Chondrocyte (in vitro differentiated cells): ENCODE data around the gene PROK2. TPM values are rescaled to one million over a fixed set of nuclear protein-coding genes. Genes with fewer than 3 reads are reported as not detected.
A peak's percentile ranks its signal among the peaks of the same experiment; 100 is the strongest.

Source experiments
- DNase-seq: peaks from one replicate; pipeline ENCODE4 v3.0.0; 2021; ENCODE audit warnings: mixed read lengths, low spot score
- H3K27ac Mint-ChIP-seq: one replicate; pipeline ENCODE4 v1.8.0; 2021; ENCODE audit warnings: mild to moderate bottlenecking, moderate library complexity, mixed read lengths; ENCODE audit not compliant: unreplicated experiment
- H3K27me3 Mint-ChIP-seq: 2 replicates; pipeline ENCODE4 v1.8.0; 2021; ENCODE audit warnings: low read depth, mixed read lengths
- H3K36me3 Mint-ChIP-seq: 2 replicates; pipeline ENCODE4 v1.8.0; 2021; ENCODE audit warnings: low read depth, mixed read lengths
- H3K4me1 Mint-ChIP-seq: 2 replicates; pipeline ENCODE4 v1.8.0; 2021; ENCODE audit warnings: low read depth, mild to moderate bottlenecking, mixed read lengths
- H3K4me3 Mint-ChIP-seq: one replicate; pipeline ENCODE4 v1.8.0; 2021; ENCODE audit warnings: mild to moderate bottlenecking, moderate library complexity, mixed read lengths; ENCODE audit not compliant: unreplicated experiment
- H3K9me3 Mint-ChIP-seq: 2 replicates; pipeline ENCODE4 v1.8.0; 2021; ENCODE audit warnings: low read depth, mixed read lengths
- total RNA-seq: library from RNA; stranded (reverse); gene quantifications from 3 replicates; pipeline ENCODE4 v1.2.1, GENCODE V29; 2021
- TF ChIP-seq, protein P1 (sequence below): fragments of 200-600 bp; sonication (generic); IDR thresholded peaks from 2 replicates; pipeline ENCODE4 v1.5.0; 2021; ENCODE audit warnings: antibody characterized with exemption, mild to moderate bottlenecking, moderate library complexity

PROK2 gene
- total RNA-seq, 1 donor from 2014 or later: not detected

DNA sequence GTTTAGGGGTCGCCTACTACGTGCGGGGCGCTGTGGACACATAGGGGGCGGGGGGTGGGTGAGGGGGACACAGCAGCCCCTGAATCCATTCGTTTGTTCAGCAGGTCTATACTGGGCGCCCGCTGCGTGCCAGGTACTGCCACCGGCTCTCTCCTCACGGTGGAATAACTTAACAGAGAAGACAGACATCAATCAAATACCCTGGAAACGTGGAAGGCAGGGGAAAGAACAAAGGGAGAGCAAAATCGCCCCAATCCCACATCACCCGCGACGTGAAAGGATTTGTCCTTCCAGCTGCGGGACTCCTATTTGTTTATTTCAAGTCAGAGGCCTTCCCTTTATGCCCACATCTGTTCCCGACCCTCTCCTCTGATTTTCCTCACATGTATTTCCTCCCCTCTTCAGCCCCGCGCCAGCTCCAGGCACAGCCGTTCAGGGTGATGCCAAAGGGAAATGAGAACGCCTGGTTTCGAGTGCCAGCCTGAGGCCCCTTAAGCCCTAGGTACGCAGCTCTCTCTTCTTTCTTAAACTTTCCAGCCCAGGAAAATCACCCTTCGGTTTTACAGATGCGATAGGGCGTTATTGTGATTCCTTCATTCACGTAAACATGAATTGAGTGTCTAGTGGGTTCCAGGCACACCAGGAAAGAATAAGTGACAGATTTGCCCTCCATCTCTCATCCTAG lies 726 bp upstream of the PROK2 start:
- peak overlapping the region; percentile 65 for H3K4me3 Mint-ChIP-seq
- peaks cover 67% of the 10 kb centered on the region for H3K27me3 Mint-ChIP-seq
- no peak overlapping the region for H3K27ac Mint-ChIP-seq
- no peaks in the 10 kb centered on the region for H3K9me3 Mint-ChIP-seq
- no peaks in the 10 kb centered on the region for H3K36me3 Mint-ChIP-seq
- peaks cover 23% of the 10 kb centered on the region for H3K4me1 Mint-ChIP-seq
- TF ChIP-seq, protein P1, sequence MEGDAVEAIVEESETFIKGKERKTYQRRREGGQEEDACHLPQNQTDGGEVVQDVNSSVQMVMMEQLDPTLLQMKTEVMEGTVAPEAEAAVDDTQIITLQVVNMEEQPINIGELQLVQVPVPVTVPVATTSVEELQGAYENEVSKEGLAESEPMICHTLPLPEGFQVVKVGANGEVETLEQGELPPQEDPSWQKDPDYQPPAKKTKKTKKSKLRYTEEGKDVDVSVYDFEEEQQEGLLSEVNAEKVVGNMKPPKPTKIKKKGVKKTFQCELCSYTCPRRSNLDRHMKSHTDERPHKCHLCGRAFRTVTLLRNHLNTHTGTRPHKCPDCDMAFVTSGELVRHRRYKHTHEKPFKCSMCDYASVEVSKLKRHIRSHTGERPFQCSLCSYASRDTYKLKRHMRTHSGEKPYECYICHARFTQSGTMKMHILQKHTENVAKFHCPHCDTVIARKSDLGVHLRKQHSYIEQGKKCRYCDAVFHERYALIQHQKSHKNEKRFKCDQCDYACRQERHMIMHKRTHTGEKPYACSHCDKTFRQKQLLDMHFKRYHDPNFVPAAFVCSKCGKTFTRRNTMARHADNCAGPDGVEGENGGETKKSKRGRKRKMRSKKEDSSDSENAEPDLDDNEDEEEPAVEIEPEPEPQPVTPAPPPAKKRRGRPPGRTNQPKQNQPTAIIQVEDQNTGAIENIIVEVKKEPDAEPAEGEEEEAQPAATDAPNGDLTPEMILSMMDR: no peak
- no peak for DNase-seq

DNA sequence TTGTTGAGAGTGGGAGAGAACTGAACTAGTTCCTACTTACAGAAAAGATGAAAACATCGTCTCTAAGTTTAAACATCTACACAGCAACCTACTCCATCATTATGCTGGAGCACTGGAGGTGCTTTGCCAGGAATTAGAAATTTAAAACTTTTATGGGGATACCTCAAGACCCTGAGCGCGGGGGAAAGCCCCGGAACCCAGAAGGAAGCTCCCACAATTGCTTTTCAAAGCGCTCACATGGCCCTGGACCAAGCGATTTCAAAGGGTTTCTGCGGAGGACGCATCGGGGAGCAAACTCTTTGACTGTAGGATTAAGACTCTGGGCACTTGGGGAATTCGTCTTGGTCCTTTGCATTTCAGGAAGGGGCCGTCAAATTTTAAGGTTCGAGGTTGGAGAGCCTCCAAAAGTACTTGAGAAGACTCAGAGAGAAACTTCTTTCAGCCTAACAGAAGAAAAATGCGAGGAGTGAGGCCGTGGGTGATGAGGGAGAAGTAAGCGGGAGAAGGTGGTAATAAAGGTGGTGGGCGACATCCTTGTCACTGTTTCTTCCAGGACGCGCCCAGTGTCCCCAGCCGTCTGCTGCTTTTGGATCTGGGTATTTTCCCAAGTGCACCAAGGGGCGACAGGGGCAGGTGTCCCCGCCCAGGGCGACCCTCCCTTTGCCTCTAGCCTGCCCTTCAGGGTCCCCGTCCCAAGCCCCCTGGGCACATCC lies 591 bp downstream of the PROK2 start:
- peaks cover 23% of the 10 kb centered on the region for H3K4me1 Mint-ChIP-seq
- H3K27me3 Mint-ChIP-seq: peaks cover 72% of the 10 kb centered on the region
- H3K36me3 Mint-ChIP-seq: no peaks in the 10 kb centered on the region
- no peak overlapping the region for H3K27ac Mint-ChIP-seq
- H3K4me3 Mint-ChIP-seq: peak overlapping the region; percentile 63
- no peaks in the 10 kb centered on the region for H3K9me3 Mint-ChIP-seq
- TF ChIP-seq, protein P1: no peak
- no peak for DNase-seq

DNA sequence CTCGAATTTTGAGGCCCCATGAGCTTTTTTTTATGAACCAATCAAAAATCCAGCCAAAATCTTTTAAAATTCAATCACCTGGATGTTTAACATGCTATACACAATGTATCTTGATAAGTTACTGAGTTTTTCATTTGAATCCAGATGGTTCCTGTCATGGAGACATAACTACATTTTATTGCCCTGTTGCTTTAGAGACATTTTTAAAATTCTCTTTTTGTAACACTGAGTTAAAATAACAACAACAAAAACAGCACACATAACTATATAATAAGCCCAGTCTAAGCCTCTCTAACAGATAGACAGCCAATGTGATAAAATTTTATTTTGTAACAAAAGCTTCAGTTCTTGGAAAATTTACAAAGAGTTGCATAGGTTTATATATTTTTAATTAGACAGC lies 1.8 kb downstream of the PROK2 start:
- H3K27ac Mint-ChIP-seq: no peak overlapping the region

DNA sequence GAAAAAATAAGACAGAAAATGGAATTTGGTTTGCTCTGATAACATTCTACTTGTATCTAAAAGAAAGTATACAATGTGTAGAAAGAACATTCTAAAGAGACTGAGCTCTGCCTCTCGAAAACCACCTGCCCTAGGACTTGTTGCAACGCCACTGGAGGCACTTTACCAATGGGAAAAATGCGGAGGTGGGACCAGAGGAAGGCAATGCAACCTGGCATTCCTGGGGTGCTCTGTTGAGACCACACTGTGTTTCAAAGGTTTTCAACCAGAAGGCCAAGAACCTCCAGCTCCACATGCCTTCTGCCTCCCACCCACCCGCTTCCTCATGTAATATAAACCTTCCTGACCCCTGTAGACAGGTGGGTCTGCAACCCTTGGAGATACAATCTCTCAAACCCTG lies 4.5 kb downstream of the PROK2 start:
- H3K36me3 Mint-ChIP-seq: no peaks in the 10 kb centered on the region
- H3K4me3 Mint-ChIP-seq: no peak overlapping the region
- H3K27me3 Mint-ChIP-seq: peaks cover 56% of the 10 kb centered on the region
- TF ChIP-seq, protein P1: no peak
- no peak overlapping the region for H3K27ac Mint-ChIP-seq
- no peaks in the 10 kb centered on the region for H3K9me3 Mint-ChIP-seq
- peaks cover 11% of the 10 kb centered on the region for H3K4me1 Mint-ChIP-seq
- DNase-seq: no peak

More for the DNA sequence above, 1.8 kb downstream of the PROK2 start:
- no peak for DNase-seq
- Mint-ChIP-seq H3K9me3 (no peaks in the 10 kb centered on the region), H3K4me3 (no peak overlapping the region), H3K4me1 (peaks cover 23% of the 10 kb centered on the region), H3K27me3 (peaks cover 75% of the 10 kb centered on the region), H3K36me3 (no peaks in the 10 kb centered on the region)
- TF ChIP-seq, protein P1: no peak

DNA sequence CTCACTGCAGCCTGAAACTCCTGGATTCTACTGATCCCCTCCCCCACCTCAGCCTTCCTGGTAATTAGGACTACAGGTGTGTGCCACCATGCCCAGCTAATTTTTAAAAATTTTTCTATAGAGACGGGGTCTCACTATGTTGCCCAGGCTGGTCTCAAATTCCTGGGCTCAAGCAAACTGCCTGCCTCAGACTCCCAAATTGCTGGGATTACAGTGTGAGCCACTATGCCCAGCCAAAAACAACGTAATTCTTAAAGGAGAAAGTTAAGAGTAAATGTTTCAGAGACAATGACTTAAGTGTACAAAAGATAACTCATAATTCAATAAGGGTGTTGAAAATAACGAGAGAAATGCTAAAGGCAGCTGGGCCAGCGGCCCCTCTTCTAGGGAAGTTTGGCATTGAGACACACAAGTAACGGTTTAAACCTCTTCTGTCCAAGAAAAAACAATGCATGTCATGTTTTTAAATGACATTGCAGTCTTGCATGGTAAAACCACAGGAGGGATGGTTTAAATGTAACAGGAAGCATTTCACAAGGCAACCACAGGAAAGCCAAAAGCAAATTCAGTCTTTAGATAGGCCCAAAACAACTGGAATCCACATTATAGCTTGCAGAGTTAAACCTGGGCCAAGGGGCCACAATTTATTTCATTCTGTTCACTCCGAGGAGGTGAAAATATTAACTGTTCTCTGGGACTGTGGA lies 5.1 kb downstream of the PROK2 start:
- Mint-ChIP-seq H3K27ac (no peak overlapping the region), H3K36me3 (no peaks in the 10 kb centered on the region), H3K9me3 (no peaks in the 10 kb centered on the region), H3K4me3 (no peak overlapping the region), H3K27me3 (peaks cover 56% of the 10 kb centered on the region), H3K4me1 (peaks cover 8% of the 10 kb centered on the region)
- DNase-seq: no peak
- TF ChIP-seq, protein P1: no peak
